ENCODE results near the gene TM4SF20.
"Not testable (repeated sequence)": the region's sequence is repeated elsewhere in the genome, so short reads cannot be mapped to it uniquely, and the experiment has no call there.

TM4SF20 gene

GRCh38 chr2:227398684-227399670 lies 19.9 kb upstream of the TM4SF20 start:
- no peak for DNase-seq

GRCh38 chr2:227397562-227397961 lies 18.5 kb upstream of the TM4SF20 start:
- DNase-seq, result no peak

- no peak for DNase-seq
Measured at GRCh38 chr2:227395556-227395955, 16.4 kb upstream of the TM4SF20 start.

GRCh38 chr2:227394401-227394800 lies 15.3 kb upstream of the TM4SF20 start:
- DNase-seq, result no peak

GRCh38 chr2:227390468-227391256 lies 11.6 kb upstream of the TM4SF20 start:
- DNase-seq, result no peak

- no peak for DNase-seq
Measured at GRCh38 chr2:227389661-227390060, 10.6 kb upstream of the TM4SF20 start.

- no peak for DNase-seq
Measured at GRCh38 chr2:227389231-227389630, 10.1 kb upstream of the TM4SF20 start.

GRCh38 chr2:227388537-227389011 lies 9.5 kb upstream of the TM4SF20 start:
- no peak for DNase-seq

- not testable (repeated sequence) for DNase-seq
Measured at GRCh38 chr2:227387583-227387982, 8.5 kb upstream of the TM4SF20 start, which contains the start of gene SCYGR1. Gene SCYGR1 (minus strand): TSS chr2:227387949. CDS start chr2:227387949, 0 bp downstream.

GRCh38 chr2:227386630-227387029 lies 7.5 kb upstream of the TM4SF20 start:
- no peak for DNase-seq

GRCh38 chr2:227383686-227384085 lies 4.6 kb upstream of the TM4SF20 start:
- no peak for DNase-seq

- DNase-seq, result not testable (repeated sequence)
Measured at GRCh38 chr2:227382241-227382835, 3.2 kb upstream of the TM4SF20 start.

- no peak for DNase-seq
Measured at GRCh38 chr2:227378371-227378782, 729 bp downstream of the TM4SF20 start.

- no peak for DNase-seq
Measured at GRCh38 chr2:227377467-227378351, 1.4 kb downstream of the TM4SF20 start.

- DNase-seq, result no peak
Measured at GRCh38 chr2:227376656-227377396, 2.3 kb downstream of the TM4SF20 start.

- no peak for DNase-seq
Measured at GRCh38 chr2:227374158-227374557, 4.9 kb downstream of the TM4SF20 start.

- DNase-seq, result no peak
Measured at GRCh38 chr2:227373389-227373788, 5.7 kb downstream of the TM4SF20 start.

- DNase-seq, result no peak
Measured at GRCh38 chr2:227370791-227371312, 8.3 kb downstream of the TM4SF20 start.

- DNase-seq, result no peak
Measured at GRCh38 chr2:227370092-227370491, 9.0 kb downstream of the TM4SF20 start.

- no peak for DNase-seq
Measured at GRCh38 chr2:227368574-227368973, 10.5 kb downstream of the TM4SF20 start.

GRCh38 chr2:227367427-227367795 lies 11.7 kb downstream of the TM4SF20 start:
- DNase-seq, result no peak

Measured in right hindlimb (tissue), 1 donor.